Brain pericyte (primary cell): Measurements from ENCODE around the gene AP2A1.

ENCODE experiments used
- DNase-seq: peaks from one replicate; pipeline ENCODE4 v3.0.0-alpha.2; 2012; ENCODE audit warnings: low read depth, low spot score

The AP2A1 gene

GRCh38 chr19:49855676-49856573 lies 89.1 kb downstream of the AP2A1 start:
- DNase-seq: no peak

GRCh38 chr19:49856574-49857021 lies 89.8 kb downstream of the AP2A1 start:
- DNase-seq: no peak
